DOHH2 (cell line): ENCODE results near the gene NKX2-8.

Experiments used
- H3F3A ChIP-seq: fragments of 200-600 bp; sonication (generic), shearing (Covaris generic); 2 replicates; pipeline ENCODE4 v1.6.0; 2016; ENCODE audit warnings: antibody characterized with exemption, mild to moderate bottlenecking; ENCODE audit not compliant: control insufficient read depth, insufficient read depth
- H3K27ac ChIP-seq: fragments of 200-600 bp; sonication (generic); 2 replicates; pipeline ENCODE4 v1.5.1; 2014; ENCODE audit warnings: low read depth, mild to moderate bottlenecking, low read length, moderate library complexity
- H3K27me3 ChIP-seq: fragments of 200-600 bp; sonication (generic); 2 replicates; pipeline ENCODE4 v1.6.1; 2014; ENCODE audit warnings: mild to moderate bottlenecking, low read length, mixed read lengths; ENCODE audit not compliant: control insufficient read depth
- H3K36me3 ChIP-seq: fragments of 200-600 bp; sonication (generic); 2 replicates; pipeline ENCODE4 v1.6.1; 2014; ENCODE audit warnings: mild to moderate bottlenecking, low read length, moderate library complexity, mixed read lengths; ENCODE audit not compliant: control insufficient read depth
- H3K4me1 ChIP-seq: fragments of 200-600 bp; sonication (generic); 2 replicates; pipeline ENCODE4 v1.6.1; 2014; ENCODE audit warnings: mild to moderate bottlenecking, low read length, mixed read lengths; ENCODE audit not compliant: control insufficient read depth
- H3K4me2 ChIP-seq: fragments of 200-600 bp; sonication (generic); 2 replicates; pipeline ENCODE4 v1.6.0; 2014; ENCODE audit warnings: mild to moderate bottlenecking, low read length, moderate library complexity
- H3K4me3 ChIP-seq: fragments of 200-600 bp; sonication (generic); 2 replicates; pipeline ENCODE4 v1.5.1; 2014; ENCODE audit warnings: mild to moderate bottlenecking, low read length, mixed read lengths
- H3K79me2 ChIP-seq: fragments of 200-600 bp; sonication (generic); 2 replicates; pipeline ENCODE4 v1.6.1; 2014; ENCODE audit warnings: mild to moderate bottlenecking, low read length, mixed read lengths; ENCODE audit not compliant: control insufficient read depth
- H3K9me2 ChIP-seq: fragments of 200-600 bp; sonication (generic); replicated peaks from 2 replicates; pipeline ENCODE4 v1.6.1; 2014; ENCODE audit warnings: mild to moderate bottlenecking, low read length, mixed read lengths; ENCODE audit not compliant: control insufficient read depth
- H3K9me3 ChIP-seq: fragments of 200-600 bp; sonication (generic); 2 replicates; pipeline ENCODE4 v1.6.1; 2014; ENCODE audit warnings: antibody characterized with exemption, low read length, mixed read lengths; ENCODE audit not compliant: control insufficient read depth, insufficient read depth
- H4K20me1 ChIP-seq: fragments of 200-600 bp; sonication (generic); 2 replicates; pipeline ENCODE4 v1.6.0; 2014; ENCODE audit warnings: low read depth, mild to moderate bottlenecking, antibody characterized with exemption, low read length, moderate library complexity; ENCODE audit not compliant: control insufficient read depth, insufficient read depth
- EZH2phosphoT487 ChIP-seq: fragments of 200-600 bp; sonication (generic); IDR thresholded peaks from 2 replicates; pipeline ENCODE4 v1.6.1; 2017; ENCODE audit warnings: borderline replicate concordance, mild to moderate bottlenecking, antibody characterized with exemption, low read length, moderate library complexity, mixed read lengths
- TF ChIP-seq, protein P1 (sequence below): fragments of 200-600 bp; sonication (generic); IDR thresholded peaks from one replicate; pipeline ENCODE4 v1.5.1; 2014; ENCODE audit warnings: antibody characterized with exemption, mild to moderate bottlenecking, low read depth, low read length; ENCODE audit not compliant: poor library complexity, severe bottlenecking

Gene NKX2-8

DNA sequence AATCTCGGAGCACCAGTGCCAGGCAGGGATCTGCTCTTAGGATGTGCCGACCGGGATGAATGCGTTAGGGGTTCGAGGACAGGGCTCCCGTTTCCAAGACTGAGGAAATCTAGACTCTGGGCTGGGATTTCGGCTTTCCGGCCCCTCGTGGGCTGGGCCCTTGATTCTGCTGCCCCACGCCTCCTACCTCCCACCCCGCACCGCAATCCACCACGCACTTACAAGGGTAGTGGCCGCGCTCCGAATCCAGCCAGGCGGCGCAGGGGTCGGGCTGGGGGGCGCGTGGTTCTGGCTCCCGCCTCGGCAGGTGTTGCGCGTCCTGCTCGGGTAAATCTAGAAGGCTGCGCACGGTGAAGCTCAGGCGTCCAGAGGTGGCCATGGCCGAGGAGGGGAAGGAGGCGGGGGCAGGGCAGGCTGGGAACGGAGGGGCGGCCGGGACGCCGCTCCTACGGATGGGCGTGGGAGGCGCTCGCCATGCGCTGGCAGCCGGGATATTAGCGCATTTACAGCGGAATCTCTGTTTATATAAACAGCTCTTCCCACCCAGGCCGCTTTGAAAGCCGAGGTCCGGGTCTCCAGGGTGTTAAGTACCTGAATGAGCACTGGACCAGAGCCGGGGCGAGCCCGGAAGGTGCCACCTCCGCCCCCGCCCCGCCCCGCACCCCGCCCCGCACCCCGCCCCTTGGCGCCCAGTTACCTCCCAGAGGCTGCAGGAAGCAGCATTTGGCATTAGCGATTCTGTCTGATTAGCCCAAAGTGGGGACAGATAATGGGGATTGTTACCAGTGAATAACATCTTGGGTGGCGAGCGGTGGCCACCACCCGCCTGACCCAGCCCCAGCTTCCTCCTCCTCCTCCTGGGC is at the start of gene NKX2-8:
NKX2-8 (minus strand) TSS at position 604 of the 863 bp plus-strand sequence; CDS start at position 379, 225 bp downstream.
- Histone ChIP-seq H3K4me2 (no peak within 1 kb of the TSS), H3K36me3 (no peaks in the 10 kb centered on the region), H4K20me1 (no peaks in the 10 kb centered on the region), H3K27ac (no peak within 1 kb of the TSS), H3K9me3 (peaks cover 13% of the 10 kb centered on the region; the same call in 1 of the 2 replicates), H3K79me2 (no peaks in the 10 kb centered on the region), H3K4me3 (no peak within 1 kb of the TSS), H3K9me2 (no peaks in the 10 kb centered on the region), H3F3A (no peaks in the 10 kb centered on the region), H3K27me3 (no peaks in the 10 kb centered on the region), H3K4me1 (no peaks in the 10 kb centered on the region)
- TF ChIP-seq, protein P1, sequence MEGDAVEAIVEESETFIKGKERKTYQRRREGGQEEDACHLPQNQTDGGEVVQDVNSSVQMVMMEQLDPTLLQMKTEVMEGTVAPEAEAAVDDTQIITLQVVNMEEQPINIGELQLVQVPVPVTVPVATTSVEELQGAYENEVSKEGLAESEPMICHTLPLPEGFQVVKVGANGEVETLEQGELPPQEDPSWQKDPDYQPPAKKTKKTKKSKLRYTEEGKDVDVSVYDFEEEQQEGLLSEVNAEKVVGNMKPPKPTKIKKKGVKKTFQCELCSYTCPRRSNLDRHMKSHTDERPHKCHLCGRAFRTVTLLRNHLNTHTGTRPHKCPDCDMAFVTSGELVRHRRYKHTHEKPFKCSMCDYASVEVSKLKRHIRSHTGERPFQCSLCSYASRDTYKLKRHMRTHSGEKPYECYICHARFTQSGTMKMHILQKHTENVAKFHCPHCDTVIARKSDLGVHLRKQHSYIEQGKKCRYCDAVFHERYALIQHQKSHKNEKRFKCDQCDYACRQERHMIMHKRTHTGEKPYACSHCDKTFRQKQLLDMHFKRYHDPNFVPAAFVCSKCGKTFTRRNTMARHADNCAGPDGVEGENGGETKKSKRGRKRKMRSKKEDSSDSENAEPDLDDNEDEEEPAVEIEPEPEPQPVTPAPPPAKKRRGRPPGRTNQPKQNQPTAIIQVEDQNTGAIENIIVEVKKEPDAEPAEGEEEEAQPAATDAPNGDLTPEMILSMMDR: no peak
- TF ChIP-seq EZH2phosphoT487: no peak

GRCh38 chr14:36627981-36628380 is 45.6 kb upstream of the NKX2-8 start:
- Histone ChIP-seq H3K9me2 (no peaks in the 10 kb centered on the region), H3K36me3 (no peaks in the 10 kb centered on the region), H3K79me2 (no peaks in the 10 kb centered on the region), H3K4me2 (no peak overlapping the region), H3K27me3 (no peaks in the 10 kb centered on the region), H4K20me1 (no peaks in the 10 kb centered on the region), H3F3A (no peaks in the 10 kb centered on the region), H3K4me1 (no peaks in the 10 kb centered on the region), H3K27ac (no peak overlapping the region), H3K9me3 (no peaks in the 10 kb centered on the region), H3K4me3 (no peak overlapping the region)
- TF ChIP-seq, protein P1: no peak
- TF ChIP-seq EZH2phosphoT487: no peak

DNA sequence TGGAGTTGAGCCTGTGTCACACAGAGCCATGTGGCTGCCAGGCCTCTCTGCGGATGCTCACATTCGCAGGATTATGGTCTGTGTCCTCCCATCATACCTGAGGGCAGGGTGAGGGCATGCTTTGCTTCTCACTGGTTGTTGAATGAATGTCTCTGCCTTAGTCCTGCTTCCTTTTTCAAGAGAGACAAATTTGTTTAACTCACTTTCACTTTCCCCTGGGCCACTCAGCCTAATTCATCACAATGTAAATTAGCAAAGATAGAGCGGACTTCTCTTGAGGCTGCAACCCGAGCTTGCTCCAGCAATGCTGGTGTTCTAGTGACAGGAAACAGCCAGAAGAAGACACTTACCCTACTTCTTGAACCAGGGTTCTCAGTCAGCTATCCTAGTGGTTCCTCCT is 43.7 kb upstream of the NKX2-8 start:
- Histone ChIP-seq H3K4me2 (no peak overlapping the region), H3K79me2 (no peaks in the 10 kb centered on the region), H3F3A (no peaks in the 10 kb centered on the region), H3K27ac (no peak overlapping the region), H4K20me1 (no peaks in the 10 kb centered on the region), H3K4me3 (no peak overlapping the region), H3K9me3 (no peaks in the 10 kb centered on the region), H3K9me2 (no peaks in the 10 kb centered on the region), H3K4me1 (no peaks in the 10 kb centered on the region), H3K36me3 (no peaks in the 10 kb centered on the region), H3K27me3 (no peaks in the 10 kb centered on the region)
- TF ChIP-seq, protein P1: no peak
- TF ChIP-seq EZH2phosphoT487: no peak
